HG02870 (cell line): ENCODE measurements around the gene RNF217.

Source experiments
- ATAC-seq: cut with Tn5 transposase; IDR thresholded peaks from one replicate; pipeline ENCODE4 v1.9.1; 2021; ENCODE audit warnings: mild to moderate bottlenecking, moderate library complexity; ENCODE audit not compliant: unreplicated experiment

The RNF217 gene

GRCh38 chr6:124987999-124988591 is 25.9 kb downstream of the RNF217 start:
- ATAC-seq, result no peak

GRCh38 chr6:124989136-124989983 is 27.1 kb downstream of the RNF217 start:
- no peak for ATAC-seq

GRCh38 chr6:124990988-124991387 is 28.8 kb downstream of the RNF217 start:
- ATAC-seq, result no peak

- no peak for ATAC-seq
Observed at GRCh38 chr6:124991764-124992295, 29.6 kb downstream of the RNF217 start.

- no peak for ATAC-seq
Observed at GRCh38 chr6:124993327-124993726, 31.1 kb downstream of the RNF217 start.

- no peak for ATAC-seq
Observed at GRCh38 chr6:124994648-124995047, 32.4 kb downstream of the RNF217 start.

GRCh38 chr6:124995131-124995530 is 32.9 kb downstream of the RNF217 start:
- no peak for ATAC-seq

GRCh38 chr6:124995645-124996325 is 33.5 kb downstream of the RNF217 start:
- no peak for ATAC-seq

- no peak for ATAC-seq
Observed at GRCh38 chr6:124996411-124996810, 34.2 kb downstream of the RNF217 start.

- ATAC-seq, result no peak
Observed at GRCh38 chr6:124997196-124997875, 35.1 kb downstream of the RNF217 start.

- no peak for ATAC-seq
Observed at GRCh38 chr6:124999105-124999764, 37.0 kb downstream of the RNF217 start.

- ATAC-seq, result no peak
Observed at GRCh38 chr6:125001684-125002405, 39.6 kb downstream of the RNF217 start.

- no peak for ATAC-seq
Observed at GRCh38 chr6:125002406-125002741, 40.1 kb downstream of the RNF217 start.

GRCh38 chr6:125003070-125003469 is 40.8 kb downstream of the RNF217 start:
- ATAC-seq, result no peak

- ATAC-seq, result no peak
Observed at GRCh38 chr6:125004198-125004597, 42.0 kb downstream of the RNF217 start.

- ATAC-seq, result no peak
Observed at GRCh38 chr6:125004797-125005595, 42.8 kb downstream of the RNF217 start.

GRCh38 chr6:125008261-125008703 is 46.0 kb downstream of the RNF217 start:
- ATAC-seq, result no peak

GRCh38 chr6:125008957-125009356 is 46.7 kb downstream of the RNF217 start:
- no peak for ATAC-seq

- no peak for ATAC-seq
Observed at GRCh38 chr6:125009578-125009977, 47.3 kb downstream of the RNF217 start.
